ENCODE measurements around the gene TIMM10.
A peak's percentile ranks its signal among the peaks of the same experiment; 100 is the strongest.

TIMM10 gene

GRCh38 chr11:57566005-57566904, 35.7 kb upstream of the TIMM10 start:
- peak overlapping the region; percentile 78 for H3K4me3 ChIP-seq (ENCODE audit: low read depth, low read length)
- DNase-seq (ENCODE audit: low read depth, low spot score) = peak; percentile 64
- TF ChIP-seq, protein P1, sequence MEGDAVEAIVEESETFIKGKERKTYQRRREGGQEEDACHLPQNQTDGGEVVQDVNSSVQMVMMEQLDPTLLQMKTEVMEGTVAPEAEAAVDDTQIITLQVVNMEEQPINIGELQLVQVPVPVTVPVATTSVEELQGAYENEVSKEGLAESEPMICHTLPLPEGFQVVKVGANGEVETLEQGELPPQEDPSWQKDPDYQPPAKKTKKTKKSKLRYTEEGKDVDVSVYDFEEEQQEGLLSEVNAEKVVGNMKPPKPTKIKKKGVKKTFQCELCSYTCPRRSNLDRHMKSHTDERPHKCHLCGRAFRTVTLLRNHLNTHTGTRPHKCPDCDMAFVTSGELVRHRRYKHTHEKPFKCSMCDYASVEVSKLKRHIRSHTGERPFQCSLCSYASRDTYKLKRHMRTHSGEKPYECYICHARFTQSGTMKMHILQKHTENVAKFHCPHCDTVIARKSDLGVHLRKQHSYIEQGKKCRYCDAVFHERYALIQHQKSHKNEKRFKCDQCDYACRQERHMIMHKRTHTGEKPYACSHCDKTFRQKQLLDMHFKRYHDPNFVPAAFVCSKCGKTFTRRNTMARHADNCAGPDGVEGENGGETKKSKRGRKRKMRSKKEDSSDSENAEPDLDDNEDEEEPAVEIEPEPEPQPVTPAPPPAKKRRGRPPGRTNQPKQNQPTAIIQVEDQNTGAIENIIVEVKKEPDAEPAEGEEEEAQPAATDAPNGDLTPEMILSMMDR (IDR thresholded peaks at IDR 0.05; ENCODE audit: low read depth, low read length) = no peak
- in situ Hi-C loops (cut with HindIII; ENCODE audit: low sequenced_read_pairs) = no loop called here

- in situ Hi-C loops (cut with HindIII; ENCODE audit: low sequenced_read_pairs) = no loop called here
- TF ChIP-seq, protein P1 (IDR thresholded peaks at IDR 0.05; ENCODE audit: low read depth, low read length) = no peak
- no peak for DNase-seq (ENCODE audit: low read depth, low spot score)
- no peak overlapping the region for H3K4me3 ChIP-seq (ENCODE audit: low read depth, low read length)
Observed at GRCh38 chr11:57562596-57562995, 32.0 kb upstream of the TIMM10 start.

GRCh38 chr11:57560146-57560545, 29.6 kb upstream of the TIMM10 start:
- H3K4me3 ChIP-seq (ENCODE audit: low read depth, low read length) = no peak overlapping the region
- DNase-seq (ENCODE audit: low read depth, low spot score) = no peak
- TF ChIP-seq, protein P1 (IDR thresholded peaks at IDR 0.05; ENCODE audit: low read depth, low read length) = no peak
- in situ Hi-C loops (cut with HindIII; ENCODE audit: low sequenced_read_pairs) = no loop called here

GRCh38 chr11:57556041-57556440, 25.5 kb upstream of the TIMM10 start:
- no peak for DNase-seq (ENCODE audit: low read depth, low spot score)
- no peak overlapping the region for H3K4me3 ChIP-seq (ENCODE audit: low read depth, low read length)
- in situ Hi-C loops (cut with HindIII; ENCODE audit: low sequenced_read_pairs) = no loop called here
- TF ChIP-seq, protein P1 (IDR thresholded peaks at IDR 0.05; ENCODE audit: low read depth, low read length) = no peak

- in situ Hi-C loops (cut with HindIII; ENCODE audit: low sequenced_read_pairs) = no loop called here
- TF ChIP-seq, protein P1 (IDR thresholded peaks at IDR 0.05; ENCODE audit: low read depth, low read length) = no peak
- DNase-seq (ENCODE audit: low read depth, low spot score) = no peak
- no peak overlapping the region for H3K4me3 ChIP-seq (ENCODE audit: low read depth, low read length)
Observed at GRCh38 chr11:57555393-57555792, 24.8 kb upstream of the TIMM10 start.

- DNase-seq (ENCODE audit: low read depth, low spot score) = no peak
- H3K4me3 ChIP-seq (ENCODE audit: low read depth, low read length) = no peak overlapping the region
- TF ChIP-seq, protein P1 (IDR thresholded peaks at IDR 0.05; ENCODE audit: low read depth, low read length) = no peak
- in situ Hi-C loops (cut with HindIII; ENCODE audit: low sequenced_read_pairs) = no loop called here
Observed at GRCh38 chr11:57552479-57552878, 21.9 kb upstream of the TIMM10 start.

Measured in astrocyte of the spinal cord (primary cell).